Measurements from ENCODE around the gene BOLA3. TPM values are rescaled to one million over a fixed set of nuclear protein-coding genes. Genes with fewer than 3 reads are reported as not detected.

The BOLA3 gene
- total RNA-seq, 3 donors from 2014 or later (not counting 1 experiment from before 2014, with no cell fraction given) = 8.1 to 13.8 (median 11.9) TPM

GRCh38 chr2:74104839-74105238 lies 42.9 kb downstream of the BOLA3 start:
- DNase-seq (peak in 1 of 2 donors; percentile 32), ATAC-seq (peak in 1 of 3 donors; percentile 60)
- Mint-ChIP-seq H3K4me1 (peaks cover 14 to 22% of the 10 kb centered on the region in 2 donors), H3K36me3 (no peaks in the 10 kb centered on the region), H3K9me3 (no peaks in the 10 kb centered on the region), H3K27me3 (ENCODE audit: low read depth in 2 of 2) (no peaks in the 10 kb centered on the region), H3K27ac (no peak overlapping the region), H3K4me3 (no peak overlapping the region)
- Histone ChIP-seq H3K27me3 (ENCODE audit: control insufficient read depth, insufficient read depth, low read length) (no peaks in the 10 kb centered on the region), H3K4me1 (ENCODE audit: control insufficient read depth, insufficient read depth, low read length) (peaks cover 8% of the 10 kb centered on the region), H3K27ac (ENCODE audit: low read length) (no peak overlapping the region), H3K4me3 (ENCODE audit: low read length) (no peak overlapping the region), H3K9me3 (ENCODE audit: control insufficient read depth, insufficient read depth, low read length) (no peaks in the 10 kb centered on the region), H3K36me3 (ENCODE audit: control insufficient read depth, insufficient read depth, low read length) (peaks cover 27% of the 10 kb centered on the region)
- peak; percentile 34 for TF ChIP-seq CTCF (IDR thresholded peaks at IDR 0.05)
- intact Hi-C loops (cut with micrococcal nuclease) = loop anchor here (1.0 kb wide), 1 partner anchor 197 kb away; no protein-coding TSS in a partner anchor
- WGBS (ENCODE audit: insufficient coverage) = 96% methylated on average over 7 of the region's 7 CpGs

GRCh38 chr2:74103763-74104162 lies 43.9 kb downstream of the BOLA3 start:
- Histone ChIP-seq H3K4me3 (ENCODE audit: low read length) (no peak overlapping the region), H3K4me1 (ENCODE audit: control insufficient read depth, insufficient read depth, low read length) (peaks cover 8% of the 10 kb centered on the region), H3K27me3 (ENCODE audit: control insufficient read depth, insufficient read depth, low read length) (no peaks in the 10 kb centered on the region), H3K27ac (ENCODE audit: low read length) (no peak overlapping the region), H3K36me3 (ENCODE audit: control insufficient read depth, insufficient read depth, low read length) (peaks cover 33% of the 10 kb centered on the region), H3K9me3 (ENCODE audit: control insufficient read depth, insufficient read depth, low read length) (no peaks in the 10 kb centered on the region)
- Mint-ChIP-seq H3K27me3 (ENCODE audit: low read depth in 2 of 2) (no peaks in the 10 kb centered on the region), H3K36me3 (no peaks in the 10 kb centered on the region), H3K4me1 (peaks cover 14 to 22% of the 10 kb centered on the region in 2 donors), H3K27ac (peak overlapping the region in 1 of 2 donors; percentile 51), H3K9me3 (no peaks in the 10 kb centered on the region), H3K4me3 (no peak overlapping the region)
- 92% methylated on average over 6 of the region's 6 CpGs for WGBS (ENCODE audit: insufficient coverage)
- intact Hi-C loops (cut with micrococcal nuclease) = no loop called here
- no peak for TF ChIP-seq CTCF (IDR thresholded peaks at IDR 0.05)
- ATAC-seq (no peak), DNase-seq (no peak)

DNA sequence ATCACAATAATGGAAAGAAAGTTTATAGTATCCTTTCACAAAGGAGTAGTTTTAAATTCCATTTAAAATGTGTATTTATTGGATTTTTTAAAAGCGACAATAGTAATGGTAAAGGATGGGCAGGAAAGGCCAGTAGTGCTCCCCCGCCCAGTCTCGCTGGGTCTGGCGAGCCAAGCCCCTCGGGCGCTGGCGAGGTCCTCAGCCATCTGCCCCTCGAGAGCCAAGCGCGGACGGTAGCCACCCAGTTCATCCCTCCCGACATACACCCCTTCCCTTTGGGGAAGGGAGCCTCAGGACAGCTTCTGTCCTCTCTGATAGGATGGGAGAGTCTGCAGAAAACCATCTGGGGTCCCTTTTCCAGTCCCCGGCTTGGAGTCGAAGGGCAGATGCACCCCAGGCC lies 45.2 kb downstream of the BOLA3 start:
- DNase-seq (no peak), ATAC-seq (no peak)
- TF ChIP-seq CTCF (IDR thresholded peaks at IDR 0.05) = no peak
- peaks cover 33% of the 10 kb centered on the region for H3K36me3 ChIP-seq (ENCODE audit: control insufficient read depth, insufficient read depth, low read length)
- H3K4me1 ChIP-seq (ENCODE audit: control insufficient read depth, insufficient read depth, low read length) = peaks cover 8% of the 10 kb centered on the region
- Mint-ChIP-seq H3K27ac (peak overlapping the region in 1 of 2 donors; percentile 51), H3K4me3 (no peak overlapping the region), H3K9me3 (no peaks in the 10 kb centered on the region), H3K27me3 (ENCODE audit: low read depth in 2 of 2) (no peaks in the 10 kb centered on the region), H3K36me3 (no peaks in the 10 kb centered on the region), H3K4me1 (peaks cover 14 to 22% of the 10 kb centered on the region in 2 donors)
- H3K4me3 ChIP-seq (ENCODE audit: low read length) = no peak overlapping the region
- no peaks in the 10 kb centered on the region for H3K27me3 ChIP-seq (ENCODE audit: control insufficient read depth, insufficient read depth, low read length)
- intact Hi-C loops (cut with micrococcal nuclease) = no loop called here
- no peak overlapping the region for H3K27ac ChIP-seq (ENCODE audit: low read length)
- WGBS (ENCODE audit: insufficient coverage) = 96% methylated on average over 14 of the region's 14 CpGs
- H3K9me3 ChIP-seq (ENCODE audit: control insufficient read depth, insufficient read depth, low read length) = no peaks in the 10 kb centered on the region

Data from natural killer cell (primary cell).